ENCODE measurements around the gene NKG7. TPM values are rescaled to one million over a fixed set of nuclear protein-coding genes. Genes with fewer than 3 reads are reported as not detected.

Gene NKG7
- total and polyA plus RNA-seq, 2 of the 13 experiments (the other 11 are each of a cell fraction or from before 2014, with no cell fraction given): 0.40 TPM; not detected in 1

DNA sequence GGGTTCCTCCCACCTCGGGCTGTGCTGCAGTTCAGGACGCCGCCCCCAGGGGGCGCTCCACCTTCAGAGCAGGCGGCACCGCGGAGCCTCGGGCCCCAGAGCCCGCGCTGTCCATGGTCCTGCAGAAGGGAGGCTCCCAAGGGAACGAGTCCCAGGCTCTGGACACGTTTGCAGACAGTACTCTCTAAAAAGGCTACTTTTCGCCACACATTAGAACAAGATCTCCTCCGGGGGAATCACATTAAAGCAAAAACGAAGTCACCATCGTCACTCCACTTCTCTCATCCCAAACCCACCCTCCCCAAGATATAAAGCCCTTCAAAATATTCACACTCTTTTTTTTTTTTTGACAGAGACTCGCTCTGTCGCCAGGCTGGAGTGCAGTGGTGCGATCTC is 49.6 kb upstream of the NKG7 start (continued):
- TF ChIP-seq ZNF34 (CRISPR knock-in tag; IDR thresholded peaks at IDR 0.05; ENCODE audit: borderline replicate concordance) (0 out of 2 replicates have a peak, but pooled peaks have one; percentile 63), ZNF251 (CRISPR knock-in tag; IDR thresholded peaks at IDR 0.05) (peak; percentile 96), MED8 (CRISPR knock-in tag; IDR thresholded peaks at IDR 0.05; ENCODE audit: insufficient replicate concordance) (no peak), SRF (IDR thresholded peaks at IDR 0.05; ENCODE audit: low read depth, low read length) (no peak), BRD4 (CRISPR knock-in tag; IDR thresholded peaks at IDR 0.05) (0 out of 2 replicates have a peak, but pooled peaks have one; percentile 56), ZNF562 (CRISPR knock-in tag; IDR thresholded peaks at IDR 0.05; ENCODE audit: borderline replicate concordance) (no peak), NFIB (CRISPR knock-in tag; IDR thresholded peaks at IDR 0.05; ENCODE audit: borderline replicate concordance) (no peak), FOXP1 (IDR thresholded peaks at IDR 0.05) (no peak), FOXP1 (CRISPR knock-in tag; IDR thresholded peaks at IDR 0.05) (peak; percentile 33), PRMT3 (CRISPR knock-in tag; IDR thresholded peaks at IDR 0.05; ENCODE audit: borderline replicate concordance, low read depth) (peak; percentile 97), KDM2A (CRISPR knock-in tag; IDR thresholded peaks at IDR 0.05; ENCODE audit: borderline replicate concordance, low read depth) (peak; percentile 97), KDM5A (IDR thresholded peaks at IDR 0.05; ENCODE audit: borderline replicate concordance, low read length) (no peak), GATA4 (IDR thresholded peaks at IDR 0.05; ENCODE audit: borderline replicate concordance, low read depth) (no peak)
- TF ChIP-seq, protein P1, sequence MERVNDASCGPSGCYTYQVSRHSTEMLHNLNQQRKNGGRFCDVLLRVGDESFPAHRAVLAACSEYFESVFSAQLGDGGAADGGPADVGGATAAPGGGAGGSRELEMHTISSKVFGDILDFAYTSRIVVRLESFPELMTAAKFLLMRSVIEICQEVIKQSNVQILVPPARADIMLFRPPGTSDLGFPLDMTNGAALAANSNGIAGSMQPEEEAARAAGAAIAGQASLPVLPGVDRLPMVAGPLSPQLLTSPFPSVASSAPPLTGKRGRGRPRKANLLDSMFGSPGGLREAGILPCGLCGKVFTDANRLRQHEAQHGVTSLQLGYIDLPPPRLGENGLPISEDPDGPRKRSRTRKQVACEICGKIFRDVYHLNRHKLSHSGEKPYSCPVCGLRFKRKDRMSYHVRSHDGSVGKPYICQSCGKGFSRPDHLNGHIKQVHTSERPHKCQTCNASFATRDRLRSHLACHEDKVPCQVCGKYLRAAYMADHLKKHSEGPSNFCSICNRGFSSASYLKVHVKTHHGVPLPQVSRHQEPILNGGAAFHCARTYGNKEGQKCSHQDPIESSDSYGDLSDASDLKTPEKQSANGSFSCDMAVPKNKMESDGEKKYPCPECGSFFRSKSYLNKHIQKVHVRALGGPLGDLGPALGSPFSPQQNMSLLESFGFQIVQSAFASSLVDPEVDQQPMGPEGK (CRISPR knock-in tag; IDR thresholded peaks at IDR 0.05): peak; percentile 62; the same call in 1 of the 2 replicates
- TF ChIP-seq, protein P2, sequence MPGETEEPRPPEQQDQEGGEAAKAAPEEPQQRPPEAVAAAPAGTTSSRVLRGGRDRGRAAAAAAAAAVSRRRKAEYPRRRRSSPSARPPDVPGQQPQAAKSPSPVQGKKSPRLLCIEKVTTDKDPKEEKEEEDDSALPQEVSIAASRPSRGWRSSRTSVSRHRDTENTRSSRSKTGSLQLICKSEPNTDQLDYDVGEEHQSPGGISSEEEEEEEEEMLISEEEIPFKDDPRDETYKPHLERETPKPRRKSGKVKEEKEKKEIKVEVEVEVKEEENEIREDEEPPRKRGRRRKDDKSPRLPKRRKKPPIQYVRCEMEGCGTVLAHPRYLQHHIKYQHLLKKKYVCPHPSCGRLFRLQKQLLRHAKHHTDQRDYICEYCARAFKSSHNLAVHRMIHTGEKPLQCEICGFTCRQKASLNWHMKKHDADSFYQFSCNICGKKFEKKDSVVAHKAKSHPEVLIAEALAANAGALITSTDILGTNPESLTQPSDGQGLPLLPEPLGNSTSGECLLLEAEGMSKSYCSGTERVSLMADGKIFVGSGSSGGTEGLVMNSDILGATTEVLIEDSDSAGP (CRISPR knock-in tag; IDR thresholded peaks at IDR 0.05; ENCODE audit: borderline replicate concordance): peak; percentile 61
- TF ChIP-seq, protein P3, sequence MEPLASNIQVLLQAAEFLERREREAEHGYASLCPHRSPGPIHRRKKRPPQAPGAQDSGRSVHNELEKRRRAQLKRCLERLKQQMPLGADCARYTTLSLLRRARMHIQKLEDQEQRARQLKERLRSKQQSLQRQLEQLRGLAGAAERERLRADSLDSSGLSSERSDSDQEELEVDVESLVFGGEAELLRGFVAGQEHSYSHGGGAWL (CRISPR knock-in tag; IDR thresholded peaks at IDR 0.05): peak; percentile 99
- TF ChIP-seq, protein P4, sequence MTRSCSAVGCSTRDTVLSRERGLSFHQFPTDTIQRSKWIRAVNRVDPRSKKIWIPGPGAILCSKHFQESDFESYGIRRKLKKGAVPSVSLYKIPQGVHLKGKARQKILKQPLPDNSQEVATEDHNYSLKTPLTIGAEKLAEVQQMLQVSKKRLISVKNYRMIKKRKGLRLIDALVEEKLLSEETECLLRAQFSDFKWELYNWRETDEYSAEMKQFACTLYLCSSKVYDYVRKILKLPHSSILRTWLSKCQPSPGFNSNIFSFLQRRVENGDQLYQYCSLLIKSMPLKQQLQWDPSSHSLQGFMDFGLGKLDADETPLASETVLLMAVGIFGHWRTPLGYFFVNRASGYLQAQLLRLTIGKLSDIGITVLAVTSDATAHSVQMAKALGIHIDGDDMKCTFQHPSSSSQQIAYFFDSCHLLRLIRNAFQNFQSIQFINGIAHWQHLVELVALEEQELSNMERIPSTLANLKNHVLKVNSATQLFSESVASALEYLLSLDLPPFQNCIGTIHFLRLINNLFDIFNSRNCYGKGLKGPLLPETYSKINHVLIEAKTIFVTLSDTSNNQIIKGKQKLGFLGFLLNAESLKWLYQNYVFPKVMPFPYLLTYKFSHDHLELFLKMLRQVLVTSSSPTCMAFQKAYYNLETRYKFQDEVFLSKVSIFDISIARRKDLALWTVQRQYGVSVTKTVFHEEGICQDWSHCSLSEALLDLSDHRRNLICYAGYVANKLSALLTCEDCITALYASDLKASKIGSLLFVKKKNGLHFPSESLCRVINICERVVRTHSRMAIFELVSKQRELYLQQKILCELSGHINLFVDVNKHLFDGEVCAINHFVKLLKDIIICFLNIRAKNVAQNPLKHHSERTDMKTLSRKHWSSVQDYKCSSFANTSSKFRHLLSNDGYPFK (CRISPR knock-in tag; IDR thresholded peaks at IDR 0.05; ENCODE audit: borderline replicate concordance): peak; percentile 71; the same call in 1 of the 2 replicates
- TF ChIP-seq, protein P5, sequence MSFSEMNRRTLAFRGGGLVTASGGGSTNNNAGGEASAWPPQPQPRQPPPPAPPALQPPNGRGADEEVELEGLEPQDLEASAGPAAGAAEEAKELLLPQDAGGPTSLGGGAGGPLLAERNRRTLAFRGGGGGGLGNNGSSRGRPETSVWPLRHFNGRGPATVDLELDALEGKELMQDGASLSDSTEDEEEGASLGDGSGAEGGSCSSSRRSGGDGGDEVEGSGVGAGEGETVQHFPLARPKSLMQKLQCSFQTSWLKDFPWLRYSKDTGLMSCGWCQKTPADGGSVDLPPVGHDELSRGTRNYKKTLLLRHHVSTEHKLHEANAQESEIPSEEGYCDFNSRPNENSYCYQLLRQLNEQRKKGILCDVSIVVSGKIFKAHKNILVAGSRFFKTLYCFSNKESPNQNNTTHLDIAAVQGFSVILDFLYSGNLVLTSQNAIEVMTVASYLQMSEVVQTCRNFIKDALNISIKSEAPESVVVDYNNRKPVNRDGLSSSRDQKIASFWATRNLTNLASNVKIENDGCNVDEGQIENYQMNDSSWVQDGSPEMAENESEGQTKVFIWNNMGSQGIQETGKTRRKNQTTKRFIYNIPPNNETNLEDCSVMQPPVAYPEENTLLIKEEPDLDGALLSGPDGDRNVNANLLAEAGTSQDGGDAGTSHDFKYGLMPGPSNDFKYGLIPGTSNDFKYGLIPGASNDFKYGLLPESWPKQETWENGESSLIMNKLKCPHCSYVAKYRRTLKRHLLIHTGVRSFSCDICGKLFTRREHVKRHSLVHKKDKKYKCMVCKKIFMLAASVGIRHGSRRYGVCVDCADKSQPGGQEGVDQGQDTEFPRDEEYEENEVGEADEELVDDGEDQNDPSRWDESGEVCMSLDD (CRISPR knock-in tag; IDR thresholded peaks at IDR 0.05; ENCODE audit: borderline replicate concordance): peak; percentile 87; the same call in 1 of the 2 replicates
- TF ChIP-seq, protein P6, sequence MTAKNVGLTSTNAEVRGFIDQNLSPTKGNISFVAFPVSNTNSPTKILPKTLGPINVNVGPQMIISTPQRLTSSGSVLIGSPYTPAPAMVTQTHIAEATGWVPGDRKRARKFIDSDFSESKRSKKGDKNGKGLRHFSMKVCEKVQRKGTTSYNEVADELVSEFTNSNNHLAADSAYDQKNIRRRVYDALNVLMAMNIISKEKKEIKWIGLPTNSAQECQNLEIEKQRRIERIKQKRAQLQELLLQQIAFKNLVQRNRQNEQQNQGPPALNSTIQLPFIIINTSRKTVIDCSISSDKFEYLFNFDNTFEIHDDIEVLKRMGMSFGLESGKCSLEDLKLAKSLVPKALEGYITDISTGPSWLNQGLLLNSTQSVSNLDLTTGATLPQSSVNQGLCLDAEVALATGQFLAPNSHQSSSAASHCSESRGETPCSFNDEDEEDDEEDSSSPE (CRISPR knock-in tag; IDR thresholded peaks at IDR 0.05): peak; percentile 67

All from HepG2 (cell line).